Measurements from ENCODE around the gene TRPM7. TPM values are rescaled to one million over a fixed set of nuclear protein-coding genes. Genes with fewer than 3 reads are reported as not detected.
"Not testable (repeated sequence)": the region's sequence is repeated elsewhere in the genome, so short reads cannot be mapped to it uniquely, and the experiment has no call there.

TRPM7 gene
- total and polyA plus RNA-seq, 7 donors: 3.7 to 53.7 (median 32.2) TPM

DNA sequence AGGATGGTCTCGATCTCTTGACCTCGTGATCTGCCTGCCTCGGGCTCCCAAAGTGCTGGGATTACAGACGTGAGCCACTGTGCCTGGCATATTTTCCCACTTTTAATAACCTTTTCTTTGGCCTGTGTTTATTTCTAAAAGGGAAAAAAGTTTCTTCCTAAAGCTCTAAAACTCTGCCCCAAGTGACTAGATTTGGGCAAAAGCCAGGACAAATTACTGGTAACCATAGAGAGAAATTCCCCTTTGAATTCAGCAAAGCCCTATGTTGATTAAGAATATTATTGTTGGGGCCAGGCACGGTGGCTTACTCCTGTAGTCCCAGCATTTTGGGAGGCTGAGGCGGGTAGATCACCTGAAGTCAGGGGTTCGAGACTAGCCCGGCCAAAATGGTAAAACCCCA is 11.5 kb upstream of the TRPM7 start:
- H3K4me3 ChIP-seq: no peak overlapping the region
- no peaks in the 10 kb centered on the region for H3K36me3 ChIP-seq
- H3K27me3 ChIP-seq: no peaks in the 10 kb centered on the region
- no peaks in the 10 kb centered on the region for H3K9me3 ChIP-seq
- 92 to 93% methylated on average over 8 of the region's 8 CpGs for whole genome bisulfite sequencing, 2 donors
- no peaks in the 10 kb centered on the region for H3K4me1 ChIP-seq
- TF ChIP-seq POLR2AphosphoS5 (IDR thresholded peaks at IDR 0.05) (no peak), EP300 (IDR thresholded peaks at IDR 0.05) (no peak), POLR2A (IDR thresholded peaks at IDR 0.05) (no peak)
- TF ChIP-seq, protein P1, sequence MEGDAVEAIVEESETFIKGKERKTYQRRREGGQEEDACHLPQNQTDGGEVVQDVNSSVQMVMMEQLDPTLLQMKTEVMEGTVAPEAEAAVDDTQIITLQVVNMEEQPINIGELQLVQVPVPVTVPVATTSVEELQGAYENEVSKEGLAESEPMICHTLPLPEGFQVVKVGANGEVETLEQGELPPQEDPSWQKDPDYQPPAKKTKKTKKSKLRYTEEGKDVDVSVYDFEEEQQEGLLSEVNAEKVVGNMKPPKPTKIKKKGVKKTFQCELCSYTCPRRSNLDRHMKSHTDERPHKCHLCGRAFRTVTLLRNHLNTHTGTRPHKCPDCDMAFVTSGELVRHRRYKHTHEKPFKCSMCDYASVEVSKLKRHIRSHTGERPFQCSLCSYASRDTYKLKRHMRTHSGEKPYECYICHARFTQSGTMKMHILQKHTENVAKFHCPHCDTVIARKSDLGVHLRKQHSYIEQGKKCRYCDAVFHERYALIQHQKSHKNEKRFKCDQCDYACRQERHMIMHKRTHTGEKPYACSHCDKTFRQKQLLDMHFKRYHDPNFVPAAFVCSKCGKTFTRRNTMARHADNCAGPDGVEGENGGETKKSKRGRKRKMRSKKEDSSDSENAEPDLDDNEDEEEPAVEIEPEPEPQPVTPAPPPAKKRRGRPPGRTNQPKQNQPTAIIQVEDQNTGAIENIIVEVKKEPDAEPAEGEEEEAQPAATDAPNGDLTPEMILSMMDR (IDR thresholded peaks at IDR 0.05): no peak
- H3K27ac ChIP-seq: no peak overlapping the region
- intact Hi-C loops (cut with DNase I): no loop called here
- no peak for DNase-seq

DNA sequence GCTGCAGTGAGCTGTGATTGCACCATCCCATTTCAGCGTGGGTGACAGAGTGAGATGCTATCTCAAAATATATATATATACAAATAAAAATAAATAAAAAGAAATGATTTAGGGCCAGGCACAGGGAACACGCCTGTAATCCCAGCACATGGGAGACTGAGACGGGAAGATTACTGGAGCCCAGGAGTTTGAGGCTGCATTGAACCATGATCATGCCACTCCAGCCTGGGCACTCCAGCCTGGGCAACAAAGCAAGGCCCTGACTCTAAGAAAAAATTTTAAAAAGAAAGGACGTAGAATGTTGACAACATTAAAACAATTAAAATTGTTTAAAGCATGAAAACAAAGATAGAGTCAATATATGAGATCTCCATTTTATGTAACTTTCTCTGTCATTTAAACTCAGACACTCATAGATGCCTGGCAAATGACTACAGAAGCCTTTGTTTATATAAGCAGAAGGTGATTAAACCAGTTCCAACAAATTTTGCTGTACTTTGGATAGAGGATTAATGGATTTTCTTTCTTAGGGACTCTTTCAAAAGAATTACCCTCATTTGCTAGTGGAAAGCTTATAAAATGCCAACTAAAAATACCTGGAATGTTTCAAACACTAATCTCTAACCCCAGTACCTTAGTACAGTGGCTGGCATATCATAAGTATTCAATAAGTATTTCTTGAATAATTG is 10.7 kb upstream of the TRPM7 start:
- TF ChIP-seq EP300 (IDR thresholded peaks at IDR 0.05) (no peak), POLR2A (IDR thresholded peaks at IDR 0.05) (no peak), POLR2AphosphoS5 (IDR thresholded peaks at IDR 0.05) (no peak)
- TF ChIP-seq, protein P1 (IDR thresholded peaks at IDR 0.05): no peak
- Histone ChIP-seq H3K9me3 (no peaks in the 10 kb centered on the region), H3K4me3 (no peak overlapping the region), H3K4me1 (no peaks in the 10 kb centered on the region), H3K36me3 (no peaks in the 10 kb centered on the region), H3K27me3 (no peaks in the 10 kb centered on the region), H3K27ac (no peak overlapping the region)
- intact Hi-C loops (cut with DNase I): no loop called here
- 80 to 91% methylated on average over 4 of the region's 4 CpGs for WGBS, 2 donors
- DNase-seq: no peak

DNA sequence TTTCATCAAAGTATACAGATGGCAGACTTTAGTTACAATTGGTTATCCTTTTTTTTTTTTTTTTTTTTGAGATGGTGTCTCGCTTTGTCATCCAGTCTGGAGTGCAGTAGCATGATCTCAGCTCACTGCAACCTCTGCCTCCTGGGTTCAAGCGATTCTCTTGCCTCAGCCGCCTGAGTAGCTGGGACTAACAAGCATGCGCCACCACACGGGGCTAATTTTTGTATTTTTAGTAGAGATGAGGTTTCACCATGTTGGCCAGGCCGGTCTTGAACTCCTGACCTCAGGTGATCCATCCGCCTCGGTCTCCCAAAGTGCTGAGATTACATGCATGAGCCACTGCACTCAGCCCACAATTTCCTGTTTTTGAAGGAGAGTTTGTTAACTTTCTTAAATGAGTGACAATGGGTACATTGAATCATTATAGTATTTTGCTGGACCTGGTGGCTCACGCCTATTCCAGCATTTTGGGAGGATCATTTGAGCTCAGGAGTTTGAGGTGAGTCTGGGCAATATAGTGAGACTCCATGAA is 8.1 kb upstream of the TRPM7 start:
- intact Hi-C loops (cut with DNase I); H3K4me1 ChIP-seq; H3K36me3 ChIP-seq; H3K9me3 ChIP-seq; H3K27me3 ChIP-seq; H3K27ac ChIP-seq; DNase-seq; H3K4me3 ChIP-seq: not testable (repeated sequence)
- WGBS, 2 donors: 90 to 93% methylated on average over 9 of the region's 9 CpGs

DNA sequence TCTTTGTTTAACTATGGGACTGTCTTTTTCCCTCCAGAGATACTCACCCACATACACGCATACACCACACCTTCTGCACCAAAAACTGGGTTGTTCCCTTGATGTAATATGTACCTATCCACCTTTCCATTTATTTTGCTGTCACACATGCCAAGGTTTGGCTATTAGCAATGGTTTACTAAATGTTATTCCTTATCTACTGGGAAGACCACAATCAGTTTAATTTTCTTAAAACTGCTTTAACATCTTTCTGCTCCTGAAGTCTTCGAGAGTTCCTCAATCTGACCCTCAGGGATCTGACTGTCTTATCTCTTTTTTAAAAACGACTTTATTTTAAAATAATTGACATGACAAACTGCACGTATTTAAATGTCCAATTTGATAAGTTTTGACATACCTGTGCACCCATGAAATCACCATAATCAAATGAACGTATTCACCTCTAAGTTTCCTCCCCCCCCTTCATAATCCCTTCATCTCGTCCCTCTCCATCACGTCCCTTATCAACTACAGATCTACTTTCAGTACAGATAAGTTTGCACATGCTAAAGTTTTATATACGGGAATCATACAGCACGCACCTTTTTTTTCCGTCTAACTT is 805 bp upstream of the TRPM7 start:
- H3K36me3 ChIP-seq: peaks cover 0 to 9% (median 0%) of the 10 kb centered on the region in 4 donors
- peaks cover 0 to 36% (median 29%) of the 10 kb centered on the region in 4 donors for H3K4me1 ChIP-seq
- no peaks in the 10 kb centered on the region for H3K27me3 ChIP-seq
- intact Hi-C loops (cut with DNase I): loop anchor here (2.0 to 10.0 kb wide), 2 partner anchors 77 to 333 kb away; partner anchors contain the start of genes GABPB1 and SPPL2A
- TF ChIP-seq EP300 (IDR thresholded peaks at IDR 0.05): no peak
- no peak for TF ChIP-seq POLR2A (IDR thresholded peaks at IDR 0.05)
- no peak for TF ChIP-seq POLR2AphosphoS5 (IDR thresholded peaks at IDR 0.05)
- TF ChIP-seq, protein P1 (IDR thresholded peaks at IDR 0.05): no peak
- peak overlapping the region; percentile 65 to 90 (median 76) for H3K4me3 ChIP-seq
- H3K27ac ChIP-seq: peak overlapping the region; percentile 94 to 97 (median 96)
- no peak for DNase-seq
- WGBS, 2 donors: 20 to 42% methylated on average over 10 of the region's 10 CpGs
- no peaks in the 10 kb centered on the region for H3K9me3 ChIP-seq

DNA sequence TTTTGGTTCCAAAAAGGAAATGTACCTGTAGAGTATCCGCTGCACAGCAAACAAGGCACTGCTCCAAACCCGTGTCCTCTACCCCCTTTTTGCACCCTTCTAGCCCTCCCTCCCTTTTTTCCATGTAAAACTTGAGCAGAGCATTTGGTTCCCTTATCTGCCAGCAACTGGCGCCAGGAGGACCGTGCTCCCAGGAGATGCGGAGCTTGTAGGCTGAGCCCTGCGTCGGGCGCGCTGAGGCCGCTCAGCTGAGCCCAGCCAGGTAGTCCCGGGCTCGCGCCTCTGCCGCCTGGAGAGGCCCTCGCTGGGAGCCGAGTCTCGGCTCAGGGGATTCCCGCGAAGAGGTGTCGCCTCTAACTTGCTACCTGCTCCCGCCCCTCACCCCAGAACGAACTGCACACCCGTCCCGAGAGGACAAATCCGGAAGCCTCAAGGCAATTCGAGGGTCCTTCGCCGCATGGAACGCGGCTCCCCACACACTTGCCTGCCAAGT is 575 bp downstream of the TRPM7 start:
- no peak for TF ChIP-seq POLR2A (IDR thresholded peaks at IDR 0.05)
- TF ChIP-seq POLR2AphosphoS5 (IDR thresholded peaks at IDR 0.05): peak; percentile 4 to 35 (median 16)
- no peaks in the 10 kb centered on the region for H3K9me3 ChIP-seq
- intact Hi-C loops (cut with DNase I): loop anchor here (2.0 to 10.0 kb wide), 2 partner anchors 79 to 331 kb away; partner anchors contain the start of genes GABPB1 and SPPL2A
- H3K4me3 ChIP-seq: peak overlapping the region; percentile 65 to 90 (median 76)
- H3K27ac ChIP-seq: peak overlapping the region; percentile 94 to 97 (median 96)
- DNase-seq: peak; percentile 84
- H3K27me3 ChIP-seq: no peaks in the 10 kb centered on the region
- peaks cover 0 to 9% (median 0%) of the 10 kb centered on the region in 4 donors for H3K36me3 ChIP-seq
- peaks cover 0 to 42% (median 31%) of the 10 kb centered on the region in 4 donors for H3K4me1 ChIP-seq
- 0 to 1% methylated on average over 30 of the region's 30 CpGs for WGBS, 2 donors
